Astrocyte (in vitro differentiated cells and primary cell): ENCODE results near the gene ZNF513. TPM values are rescaled to one million over a fixed set of nuclear protein-coding genes. Genes with fewer than 3 reads are reported as not detected.

Experiments
- DNase-seq: peaks from one replicate; pipeline ENCODE4 v3.0.0-alpha.2; 2010; ENCODE audit warnings: low read depth
- FAIRE-seq: peaks from 2 replicates; lab custom pipeline; 2011; peaks lifted over from hg19 to GRCh38; lab: Jason Lieb, UNC
- H2AFZ ChIP-seq: 2 replicates; pipeline ENCODE4 v1.6.0; 2012; ENCODE audit warnings: low read depth, low read length, inconsistent platforms
- H3K27ac ChIP-seq: 2 replicates; pipeline ENCODE4 v1.5.1; 2011; ENCODE audit warnings: low read depth, low read length, inconsistent platforms
- H3K27me3 ChIP-seq: 2 replicates; pipeline ENCODE4 v1.6.0; 2011; ENCODE audit warnings: low read length, inconsistent platforms; ENCODE audit not compliant: insufficient read depth
- H3K36me3 ChIP-seq: 2 replicates; pipeline ENCODE4 v1.5.1; 2011; ENCODE audit warnings: low read length, inconsistent platforms; ENCODE audit not compliant: insufficient read depth
- H3K4me1 ChIP-seq: 2 replicates; pipeline ENCODE4 v1.5.1; 2011; ENCODE audit warnings: low read length, inconsistent platforms; ENCODE audit not compliant: insufficient read depth
- H3K4me2 ChIP-seq: 2 replicates; pipeline ENCODE4 v1.6.0; 2012; ENCODE audit warnings: low read length, inconsistent platforms
- H3K4me3 ChIP-seq: 2 replicates; pipeline ENCODE4 v1.5.1; 2011; ENCODE audit warnings: low read depth, mild to moderate bottlenecking, low read length, inconsistent platforms; ENCODE audit not compliant: insufficient read depth
- H3K79me2 ChIP-seq: 2 replicates; pipeline ENCODE4 v1.6.0; 2012; ENCODE audit warnings: mild to moderate bottlenecking, low read length, inconsistent platforms; ENCODE audit not compliant: insufficient read depth
- H3K9ac ChIP-seq: 2 replicates; pipeline ENCODE4 v1.6.0; 2012; ENCODE audit warnings: mild to moderate bottlenecking, low read length, inconsistent platforms
- H3K9me3 ChIP-seq: 2 replicates; pipeline ENCODE4 v1.5.1; 2012; ENCODE audit warnings: low read depth, mild to moderate bottlenecking, low read length, inconsistent platforms; ENCODE audit not compliant: insufficient read depth
- H4K20me1 ChIP-seq: 2 replicates; pipeline ENCODE4 v1.6.0; 2012; ENCODE audit warnings: low read length, inconsistent platforms; ENCODE audit not compliant: insufficient read depth
- H3K27ac Mint-ChIP-seq: one replicate; pipeline ENCODE4 v1.8.0; 2021; ENCODE audit warnings: mild to moderate bottlenecking, mixed read lengths; ENCODE audit not compliant: unreplicated experiment
- H3K27me3 Mint-ChIP-seq: one replicate; pipeline ENCODE4 v1.8.0; 2021; ENCODE audit warnings: low read depth, mixed read lengths; ENCODE audit not compliant: unreplicated experiment
- H3K36me3 Mint-ChIP-seq: one replicate; pipeline ENCODE4 v1.8.0; 2021; ENCODE audit warnings: low read depth, mixed read lengths; ENCODE audit not compliant: unreplicated experiment
- H3K4me1 Mint-ChIP-seq: one replicate; pipeline ENCODE4 v1.8.0; 2021; ENCODE audit warnings: low read depth, mixed read lengths; ENCODE audit not compliant: unreplicated experiment
- H3K4me3 Mint-ChIP-seq: one replicate; pipeline ENCODE4 v1.8.0; 2021; ENCODE audit warnings: mild to moderate bottlenecking, moderate library complexity, mixed read lengths; ENCODE audit not compliant: unreplicated experiment
- H3K9me3 Mint-ChIP-seq: one replicate; pipeline ENCODE4 v1.8.0; 2021; ENCODE audit warnings: mild to moderate bottlenecking, mixed read lengths; ENCODE audit not compliant: unreplicated experiment
- EZH2 ChIP-seq: IDR thresholded peaks from 2 replicates; pipeline ENCODE4 v1.6.1; 2012; ENCODE audit warnings: mild to moderate bottlenecking, low read length, inconsistent platforms; ENCODE audit not compliant: insufficient read depth
- total RNA-seq: library from RNA; stranded (reverse); gene quantifications from 2 replicates; pipeline ENCODE4 v1.2.1, GENCODE V29; 2021
- TF ChIP-seq, protein P1 (sequence below): IDR thresholded peaks from 2 replicates; pipeline ENCODE4 v1.5.1; 2011; ENCODE audit warnings: low read depth, mild to moderate bottlenecking, inconsistent platforms, low read length, moderate library complexity; ENCODE audit not compliant: insufficient read depth

ZNF513 gene
- total RNA-seq, 1 donor from 2014 or later, result 13.5 TPM

DNA sequence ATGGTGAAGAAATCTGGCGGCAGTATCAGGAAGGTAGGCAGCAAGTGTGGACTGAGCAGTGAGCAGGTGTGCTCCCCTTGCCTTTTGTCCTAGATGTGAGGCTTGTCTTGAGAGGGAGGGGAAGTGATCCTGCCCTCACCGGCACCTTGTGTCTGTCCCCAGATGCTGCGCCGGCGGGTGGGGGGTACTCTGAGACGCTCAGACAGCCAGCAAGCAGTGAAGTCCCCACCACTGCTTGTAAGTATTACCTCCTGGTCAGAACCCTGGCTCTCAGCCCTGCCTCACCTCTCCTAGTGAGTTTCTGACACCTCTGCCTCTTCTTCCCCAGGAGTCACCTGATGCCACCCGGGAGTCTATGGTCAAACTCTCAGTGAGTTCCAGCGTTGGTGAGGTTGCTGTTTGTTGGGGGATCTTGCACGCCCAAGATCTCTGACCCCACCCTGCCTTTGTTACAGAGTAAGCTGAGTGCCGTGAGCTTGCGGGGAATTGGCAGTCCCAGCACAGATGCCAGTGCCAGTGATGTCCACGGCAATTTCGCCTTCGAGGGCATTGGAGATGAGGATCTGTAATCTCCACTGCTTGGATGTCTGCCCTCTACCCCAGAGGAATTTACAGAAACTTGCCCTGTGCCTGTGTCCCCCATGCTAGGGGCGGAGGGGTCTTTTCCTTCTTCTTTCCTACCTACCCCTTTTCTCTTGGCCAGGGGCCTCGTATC, 4.2 kb downstream of the ZNF513 start:
- no peak overlapping the region for H3K4me3 Mint-ChIP-seq
- Histone ChIP-seq H3K27me3 (no peaks in the 10 kb centered on the region), H3K27ac (no peak overlapping the region), H3K4me3 (no peak overlapping the region), H4K20me1 (peaks cover 48% of the 10 kb centered on the region), H3K9ac (no peak overlapping the region), H3K79me2 (peaks cover 85% of the 10 kb centered on the region), H3K4me1 (peaks cover 22% of the 10 kb centered on the region), H3K36me3 (peaks cover 32% of the 10 kb centered on the region), H3K9me3 (no peaks in the 10 kb centered on the region), H2AFZ (no peak overlapping the region), H3K4me2 (no peak overlapping the region)
- no peaks in the 10 kb centered on the region for H3K27me3 Mint-ChIP-seq
- no peak for DNase-seq
- peaks cover 18% of the 10 kb centered on the region for H3K4me1 Mint-ChIP-seq
- peaks cover 2% of the 10 kb centered on the region for H3K9me3 Mint-ChIP-seq
- FAIRE-seq, result no peak
- H3K27ac Mint-ChIP-seq, result no peak overlapping the region
- peaks cover 14% of the 10 kb centered on the region for H3K36me3 Mint-ChIP-seq
- no peak for TF ChIP-seq EZH2
- TF ChIP-seq, protein P1, sequence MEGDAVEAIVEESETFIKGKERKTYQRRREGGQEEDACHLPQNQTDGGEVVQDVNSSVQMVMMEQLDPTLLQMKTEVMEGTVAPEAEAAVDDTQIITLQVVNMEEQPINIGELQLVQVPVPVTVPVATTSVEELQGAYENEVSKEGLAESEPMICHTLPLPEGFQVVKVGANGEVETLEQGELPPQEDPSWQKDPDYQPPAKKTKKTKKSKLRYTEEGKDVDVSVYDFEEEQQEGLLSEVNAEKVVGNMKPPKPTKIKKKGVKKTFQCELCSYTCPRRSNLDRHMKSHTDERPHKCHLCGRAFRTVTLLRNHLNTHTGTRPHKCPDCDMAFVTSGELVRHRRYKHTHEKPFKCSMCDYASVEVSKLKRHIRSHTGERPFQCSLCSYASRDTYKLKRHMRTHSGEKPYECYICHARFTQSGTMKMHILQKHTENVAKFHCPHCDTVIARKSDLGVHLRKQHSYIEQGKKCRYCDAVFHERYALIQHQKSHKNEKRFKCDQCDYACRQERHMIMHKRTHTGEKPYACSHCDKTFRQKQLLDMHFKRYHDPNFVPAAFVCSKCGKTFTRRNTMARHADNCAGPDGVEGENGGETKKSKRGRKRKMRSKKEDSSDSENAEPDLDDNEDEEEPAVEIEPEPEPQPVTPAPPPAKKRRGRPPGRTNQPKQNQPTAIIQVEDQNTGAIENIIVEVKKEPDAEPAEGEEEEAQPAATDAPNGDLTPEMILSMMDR, result no peak

DNA sequence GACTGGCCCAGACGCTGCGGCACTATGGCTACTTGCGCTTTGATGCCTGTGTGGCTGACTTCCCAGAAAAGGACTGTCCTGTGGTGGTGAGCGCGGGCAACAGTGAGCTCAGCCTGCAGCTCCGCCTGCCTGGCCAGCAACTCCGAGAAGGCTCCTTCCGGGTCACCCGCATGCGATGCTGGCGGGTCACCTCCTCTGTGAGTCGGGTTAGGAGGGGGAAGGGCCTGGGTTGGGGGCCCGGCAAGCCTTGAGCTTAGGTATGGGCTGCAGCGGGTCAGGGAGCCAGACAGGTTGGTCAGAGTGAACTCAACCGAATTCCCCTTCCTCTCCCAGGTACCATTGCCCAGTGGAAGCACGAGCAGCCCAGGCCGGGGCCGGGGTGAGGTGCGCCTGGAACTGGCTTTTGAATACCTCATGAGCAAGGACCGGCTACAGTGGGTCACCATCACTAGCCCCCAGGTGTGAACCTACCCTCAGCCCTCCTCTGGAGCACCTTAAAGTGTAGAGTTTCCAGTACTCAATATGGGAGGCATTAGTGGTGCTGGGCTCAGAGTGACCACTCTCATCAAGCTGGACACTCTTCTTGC, 4.9 kb downstream of the ZNF513 start:
- FAIRE-seq (no peak), DNase-seq (no peak)
- Mint-ChIP-seq H3K9me3 (peaks cover 2% of the 10 kb centered on the region), H3K36me3 (peaks cover 14% of the 10 kb centered on the region), H3K4me3 (no peak overlapping the region), H3K27me3 (no peaks in the 10 kb centered on the region), H3K4me1 (peaks cover 19% of the 10 kb centered on the region), H3K27ac (no peak overlapping the region)
- H3K36me3 ChIP-seq, result peaks cover 32% of the 10 kb centered on the region
- peaks cover 48% of the 10 kb centered on the region for H4K20me1 ChIP-seq
- no peak overlapping the region for H3K9ac ChIP-seq
- H3K9me3 ChIP-seq, result no peaks in the 10 kb centered on the region
- TF ChIP-seq, protein P1, result no peak
- no peak for TF ChIP-seq EZH2
- peaks cover 90% of the 10 kb centered on the region for H3K79me2 ChIP-seq
- H3K4me2 ChIP-seq, result no peak overlapping the region
- no peak overlapping the region for H3K27ac ChIP-seq
- H3K4me1 ChIP-seq, result peaks cover 19% of the 10 kb centered on the region
- H3K27me3 ChIP-seq, result no peaks in the 10 kb centered on the region
- no peak overlapping the region for H2AFZ ChIP-seq
- no peak overlapping the region for H3K4me3 ChIP-seq

DNA sequence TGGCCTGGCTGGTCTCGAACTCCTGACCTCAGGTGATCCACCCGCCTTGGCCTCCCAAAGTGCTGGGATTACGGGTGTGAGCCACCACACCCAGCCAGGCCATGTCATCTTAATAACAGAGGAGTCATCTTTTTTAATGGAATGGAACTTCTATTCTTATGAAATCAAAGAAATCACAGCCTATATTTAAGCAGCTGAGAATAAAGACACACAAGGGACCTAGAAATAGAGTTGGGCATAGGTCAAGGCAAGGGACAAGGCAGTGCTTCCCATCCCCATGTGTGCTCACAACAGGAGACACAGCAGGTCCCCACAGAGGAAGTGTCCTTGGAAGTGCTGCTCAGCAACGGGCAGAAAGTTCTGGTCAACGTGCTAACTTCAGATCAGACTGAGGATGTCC, 7.0 kb downstream of the ZNF513 start:
- Histone ChIP-seq H4K20me1 (peaks cover 56% of the 10 kb centered on the region), H3K36me3 (peaks cover 32% of the 10 kb centered on the region), H3K27ac (no peak overlapping the region), H3K79me2 (peaks cover 91% of the 10 kb centered on the region), H3K4me2 (no peak overlapping the region), H3K27me3 (no peaks in the 10 kb centered on the region), H3K4me1 (peaks cover 21% of the 10 kb centered on the region), H3K4me3 (no peak overlapping the region), H3K9ac (no peak overlapping the region), H3K9me3 (no peaks in the 10 kb centered on the region), H2AFZ (no peak overlapping the region)
- peaks cover 11% of the 10 kb centered on the region for H3K36me3 Mint-ChIP-seq
- H3K4me1 Mint-ChIP-seq, result peaks cover 18% of the 10 kb centered on the region
- FAIRE-seq (no peak), DNase-seq (no peak)
- H3K27me3 Mint-ChIP-seq, result no peaks in the 10 kb centered on the region
- TF ChIP-seq, protein P1, result no peak
- TF ChIP-seq EZH2, result no peak
- peaks cover 2% of the 10 kb centered on the region for H3K9me3 Mint-ChIP-seq
- no peak overlapping the region for H3K27ac Mint-ChIP-seq
- H3K4me3 Mint-ChIP-seq, result peak overlapping the region; percentile 63
